Suprapubic skin (tissue), 4 donors: ENCODE results near the gene TRIM39. TPM values are rescaled to one million over a fixed set of nuclear protein-coding genes. Genes with fewer than 3 reads are reported as not detected.
A peak's percentile ranks its signal among the peaks of the same experiment; 100 is the strongest.

ENCODE experiments used
- DNase-seq, 2 donors: peaks; one replicate each; pipeline ENCODE4 v3.0.0-alpha.2; 2019; ENCODE audit warnings: low spot score in 2 of 2
- H3K27ac ChIP-seq: fragments of 200-600 bp; sonication (generic); one replicate; pipeline ENCODE4 v1.5.1; 2019
- H3K27me3 ChIP-seq: fragments of 200-600 bp; sonication (generic); one replicate; pipeline ENCODE4 v1.5.1; 2019
- H3K36me3 ChIP-seq: fragments of 200-600 bp; sonication (generic); one replicate; pipeline ENCODE4 v1.5.1; 2019
- H3K4me1 ChIP-seq: fragments of 200-600 bp; sonication (generic); one replicate; pipeline ENCODE4 v1.5.1; 2019
- H3K4me3 ChIP-seq: fragments of 200-600 bp; sonication (generic); one replicate; pipeline ENCODE4 v1.5.1; 2019; ENCODE audit warnings: mild to moderate bottlenecking
- H3K9me3 ChIP-seq: fragments of 200-600 bp; sonication (generic); one replicate; pipeline ENCODE4 v1.5.1; 2019
- EP300 ChIP-seq: sonication (generic); formaldehyde crosslinking; IDR thresholded peaks from one replicate; pipeline ENCODE4 v1.6.1; 2017; ENCODE audit warnings: antibody characterized with exemption
- POLR2A ChIP-seq, 2 donors: fragments of 450-650 bp; IDR thresholded peaks; one replicate each; pipeline ENCODE4 v1.6.1; 2017; ENCODE audit warnings: antibody characterized with exemption in 2 of 2, mild to moderate bottlenecking in 2 of 2, moderate library complexity in 2 of 2
- POLR2AphosphoS5 ChIP-seq, 3 donors: sonication (generic); formaldehyde crosslinking; IDR thresholded peaks; one replicate each; pipeline ENCODE4 v1.6.1; 2017; ENCODE audit warnings: antibody characterized with exemption in 3 of 3
- WGBS: methylation state at CpG from one replicate; pipeline ENCODE4 v1.1.5; 2018; 5-methylcytosine and 5-hydroxymethylcytosine counted together
- total RNA-seq, 4 donors: library from RNA; depleted of rRNA; stranded (reverse); fragments of >200 nt; gene quantifications; one replicate each; pipeline ENCODE4 v1.1.0, GENCODE V29; 2016
- TF ChIP-seq, protein P1 (sequence below), 2 donors: fragments of 200-600 bp in 1 of 2; fragments of 450-650 bp in 1 of 2; sonication (generic) in 1 of 2; IDR thresholded peaks; one replicate each; pipeline ENCODE4 v1.5.1; 2016 to 2019; ENCODE audit warnings: antibody characterized with exemption in 2 of 2, mild to moderate bottlenecking in 1 of 2, moderate library complexity in 1 of 2

TRIM39 gene
- total RNA-seq, 4 donors from 2014 or later, result 6.6 to 17.8 (median 9.2) TPM

DNA sequence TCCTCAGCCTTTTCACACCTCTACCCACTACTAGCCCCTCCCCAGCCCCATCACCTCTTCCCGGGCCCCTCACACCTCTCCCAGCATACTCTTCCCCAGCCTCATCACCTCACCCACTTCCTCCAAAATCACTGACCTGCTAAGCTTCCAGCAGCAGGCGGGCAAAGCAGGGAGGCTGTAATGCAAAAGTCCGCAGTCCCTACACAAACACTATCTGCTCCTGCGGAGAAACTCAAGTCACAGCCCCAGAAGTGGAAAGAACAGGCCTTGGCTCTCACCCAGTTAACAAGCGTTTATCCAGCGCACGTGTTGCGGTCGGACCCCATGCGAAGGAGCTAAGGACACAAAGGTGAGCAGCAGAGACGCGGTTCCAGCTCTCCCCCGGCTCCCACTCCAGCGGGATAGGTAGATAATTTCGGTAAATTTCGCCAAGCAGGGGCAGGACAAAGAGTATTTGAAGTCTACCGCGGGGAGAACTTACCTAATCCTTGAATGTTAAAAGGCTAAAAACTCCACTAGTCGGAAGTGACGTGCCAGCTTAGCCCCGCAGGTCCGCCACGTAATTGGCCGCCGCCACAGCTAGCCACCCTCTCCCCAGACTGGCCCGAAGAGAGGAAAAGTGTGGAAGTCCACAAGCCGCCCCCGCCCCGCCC lies 728 bp upstream of the TRIM39 start:
- Histone ChIP-seq H3K9me3 (no peaks in the 10 kb centered on the region), H3K4me3 (peak overlapping the region; percentile 92), H3K27ac (peak overlapping the region; percentile 97), H3K36me3 (peaks cover 19% of the 10 kb centered on the region), H3K4me1 (peaks cover 35% of the 10 kb centered on the region), H3K27me3 (no peaks in the 10 kb centered on the region)
- DNase-seq, result peak in 1 of 2 donors; percentile 73
- no peak for TF ChIP-seq POLR2AphosphoS5 (IDR thresholded peaks at IDR 0.05)
- peak in 1 of 2 donors; percentile 5 for TF ChIP-seq POLR2A (IDR thresholded peaks at IDR 0.05)
- TF ChIP-seq, protein P1, sequence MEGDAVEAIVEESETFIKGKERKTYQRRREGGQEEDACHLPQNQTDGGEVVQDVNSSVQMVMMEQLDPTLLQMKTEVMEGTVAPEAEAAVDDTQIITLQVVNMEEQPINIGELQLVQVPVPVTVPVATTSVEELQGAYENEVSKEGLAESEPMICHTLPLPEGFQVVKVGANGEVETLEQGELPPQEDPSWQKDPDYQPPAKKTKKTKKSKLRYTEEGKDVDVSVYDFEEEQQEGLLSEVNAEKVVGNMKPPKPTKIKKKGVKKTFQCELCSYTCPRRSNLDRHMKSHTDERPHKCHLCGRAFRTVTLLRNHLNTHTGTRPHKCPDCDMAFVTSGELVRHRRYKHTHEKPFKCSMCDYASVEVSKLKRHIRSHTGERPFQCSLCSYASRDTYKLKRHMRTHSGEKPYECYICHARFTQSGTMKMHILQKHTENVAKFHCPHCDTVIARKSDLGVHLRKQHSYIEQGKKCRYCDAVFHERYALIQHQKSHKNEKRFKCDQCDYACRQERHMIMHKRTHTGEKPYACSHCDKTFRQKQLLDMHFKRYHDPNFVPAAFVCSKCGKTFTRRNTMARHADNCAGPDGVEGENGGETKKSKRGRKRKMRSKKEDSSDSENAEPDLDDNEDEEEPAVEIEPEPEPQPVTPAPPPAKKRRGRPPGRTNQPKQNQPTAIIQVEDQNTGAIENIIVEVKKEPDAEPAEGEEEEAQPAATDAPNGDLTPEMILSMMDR (IDR thresholded peaks at IDR 0.05), result no peak
- TF ChIP-seq EP300, result no peak
- WGBS, result 0% methylated on average over 17 of the region's 29 CpGs

DNA sequence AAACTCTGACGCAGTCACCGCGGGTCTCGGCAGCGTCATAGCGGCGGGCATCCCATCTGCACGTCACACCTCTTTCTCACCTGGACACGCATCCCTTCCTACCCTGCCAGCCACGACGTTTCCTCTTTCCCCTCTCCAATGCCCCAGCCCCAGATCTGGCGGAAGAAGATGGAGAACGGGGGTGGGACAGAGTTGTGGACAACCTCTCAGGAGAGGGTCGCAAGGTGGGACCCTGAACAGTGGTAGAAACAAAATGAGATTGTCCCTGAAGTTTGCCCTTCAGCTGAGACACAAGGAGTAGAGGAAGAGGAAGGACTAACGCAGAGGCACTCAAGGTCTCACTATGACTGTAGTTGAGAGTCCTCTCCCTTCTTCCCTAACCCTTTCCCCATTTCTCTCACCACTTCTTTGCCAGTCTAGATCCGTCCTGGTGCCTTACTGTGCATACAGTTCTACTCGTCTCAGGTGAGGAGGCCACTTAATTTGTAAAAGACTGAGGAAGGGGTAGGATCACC lies 562 bp downstream of the TRIM39 start:
- 2% methylated on average over 17 of the region's 17 CpGs for WGBS
- peaks cover 28% of the 10 kb centered on the region for H3K4me1 ChIP-seq
- H3K36me3 ChIP-seq, result peaks cover 30% of the 10 kb centered on the region

DNA sequence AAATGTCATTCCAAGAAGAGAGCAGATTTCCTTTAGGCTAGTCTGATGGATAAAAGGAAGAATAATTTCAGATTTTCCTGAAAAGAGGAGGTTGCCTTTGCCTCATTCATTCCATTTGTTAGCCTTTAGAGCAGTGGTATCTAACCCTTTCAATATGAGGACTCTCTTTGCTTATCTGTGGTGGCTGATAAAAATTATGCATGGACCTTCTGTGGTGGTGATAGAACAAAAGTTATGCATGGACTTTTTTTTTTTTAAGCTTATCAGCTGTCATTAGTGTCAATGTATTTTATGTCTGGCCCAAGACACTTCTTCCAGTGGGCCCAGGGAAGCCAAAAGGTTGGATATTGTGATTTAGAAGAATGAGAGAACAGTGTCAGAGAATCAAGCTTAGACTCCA lies 1.7 kb downstream of the TRIM39 start:
- Histone ChIP-seq H3K27me3 (no peaks in the 10 kb centered on the region), H3K36me3 (peaks cover 36% of the 10 kb centered on the region), H3K4me1 (peaks cover 28% of the 10 kb centered on the region), H3K27ac (no peak overlapping the region), H3K4me3 (no peak overlapping the region), H3K9me3 (no peaks in the 10 kb centered on the region)
- TF ChIP-seq POLR2A (IDR thresholded peaks at IDR 0.05), result no peak
- TF ChIP-seq EP300, result no peak
- TF ChIP-seq, protein P1 (IDR thresholded peaks at IDR 0.05), result no peak
- no peak for TF ChIP-seq POLR2AphosphoS5 (IDR thresholded peaks at IDR 0.05)
- no peak for DNase-seq

More for the DNA sequence above, 562 bp downstream of the TRIM39 start:
- TF ChIP-seq POLR2AphosphoS5 (IDR thresholded peaks at IDR 0.05) (no peak), EP300 (peak; percentile 32)
- no peaks in the 10 kb centered on the region for H3K9me3 ChIP-seq
- H3K27me3 ChIP-seq, result no peaks in the 10 kb centered on the region
- peak overlapping the region; percentile 92 for H3K4me3 ChIP-seq
- peak overlapping the region; percentile 97 for H3K27ac ChIP-seq
- peak in 1 of 2 donors; percentile 90 for DNase-seq

DNA sequence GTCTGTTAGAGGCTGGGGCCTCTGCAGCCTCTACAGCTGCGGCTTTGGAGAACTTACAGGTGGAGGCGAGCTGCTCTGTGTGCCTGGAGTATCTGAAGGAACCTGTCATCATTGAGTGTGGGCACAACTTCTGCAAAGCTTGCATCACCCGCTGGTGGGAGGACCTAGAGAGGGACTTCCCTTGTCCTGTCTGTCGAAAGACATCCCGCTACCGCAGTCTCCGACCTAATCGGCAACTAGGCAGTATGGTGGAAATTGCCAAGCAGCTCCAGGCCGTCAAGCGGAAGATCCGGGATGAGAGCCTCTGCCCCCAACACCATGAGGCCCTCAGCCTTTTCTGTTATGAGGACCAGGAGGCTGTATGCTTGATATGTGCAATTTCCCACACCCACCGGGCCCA lies 2.6 kb downstream of the TRIM39 start:
- peaks cover 45% of the 10 kb centered on the region for H3K36me3 ChIP-seq
- no peak overlapping the region for H3K4me3 ChIP-seq
- DNase-seq, result no peak
- no peak overlapping the region for H3K27ac ChIP-seq
- 94% methylated on average over 12 of the region's 12 CpGs for WGBS
- H3K9me3 ChIP-seq, result no peaks in the 10 kb centered on the region
- TF ChIP-seq POLR2AphosphoS5 (IDR thresholded peaks at IDR 0.05), result no peak
- TF ChIP-seq, protein P1 (IDR thresholded peaks at IDR 0.05), result no peak
- TF ChIP-seq POLR2A (IDR thresholded peaks at IDR 0.05), result no peak
- TF ChIP-seq EP300, result no peak
- H3K27me3 ChIP-seq, result no peaks in the 10 kb centered on the region
- peaks cover 22% of the 10 kb centered on the region for H3K4me1 ChIP-seq

DNA sequence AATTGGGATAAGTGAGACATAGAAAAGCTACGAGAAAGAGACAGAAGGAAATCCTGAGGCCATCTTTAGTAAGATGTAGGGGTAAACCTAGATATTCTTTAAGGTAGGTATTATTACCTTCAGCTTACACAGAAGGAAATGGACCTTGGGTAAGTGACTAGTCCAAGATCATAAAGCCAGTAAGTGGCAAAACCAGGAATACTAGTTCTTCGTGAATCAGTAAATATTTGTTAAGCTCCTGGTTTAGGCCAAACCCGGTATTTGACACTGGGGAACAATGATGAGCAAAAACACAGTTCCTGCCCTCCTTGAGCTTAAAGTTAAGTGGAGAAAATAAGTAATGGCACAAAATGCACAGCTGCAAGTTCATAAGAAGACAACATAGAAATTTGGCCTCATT lies 5.3 kb downstream of the TRIM39 start:
- TF ChIP-seq POLR2A (IDR thresholded peaks at IDR 0.05), result no peak
- TF ChIP-seq EP300, result no peak
- TF ChIP-seq, protein P1 (IDR thresholded peaks at IDR 0.05), result no peak
- TF ChIP-seq POLR2AphosphoS5 (IDR thresholded peaks at IDR 0.05), result no peak
- DNase-seq, result no peak
- H3K27me3 ChIP-seq, result no peaks in the 10 kb centered on the region
- no peak overlapping the region for H3K27ac ChIP-seq
- peaks cover 70% of the 10 kb centered on the region for H3K36me3 ChIP-seq
- no peaks in the 10 kb centered on the region for H3K9me3 ChIP-seq
- no peak overlapping the region for H3K4me3 ChIP-seq
- H3K4me1 ChIP-seq, result peaks cover 6% of the 10 kb centered on the region
- 83% methylated on average over 3 of the region's 3 CpGs for WGBS
